Upper lobe of right lung (tissue), 1 donor: ENCODE results near the gene HSPB1. TPM values are rescaled to one million over a fixed set of nuclear protein-coding genes. Genes with fewer than 3 reads are reported as not detected.

Source experiments
- ATAC-seq: fragments of 200-7000 bp; cut with Tn5 transposase; one replicate; pipeline ENCODE4 v1.9.1; 2020; ENCODE audit warnings: mild to moderate bottlenecking, moderate library complexity
- DNase-seq: peaks from one replicate; pipeline ENCODE4 v3.0.0-alpha.2; 2020
- H3K27ac ChIP-seq: fragments of 200-600 bp; one replicate; pipeline ENCODE4 v1.8.0; 2022
- H3K27me3 ChIP-seq: fragments of 200-600 bp; one replicate; pipeline ENCODE4 v1.8.0; 2022; ENCODE audit warnings: mild to moderate bottlenecking
- H3K36me3 ChIP-seq: fragments of 200-600 bp; one replicate; pipeline ENCODE4 v1.8.0; 2022
- H3K4me1 ChIP-seq: fragments of 200-600 bp; one replicate; pipeline ENCODE4 v1.8.0; 2022
- H3K4me3 ChIP-seq: fragments of 200-600 bp; one replicate; pipeline ENCODE4 v1.8.0; 2022; ENCODE audit warnings: mild to moderate bottlenecking
- H3K9me3 ChIP-seq: fragments of 200-600 bp; one replicate; pipeline ENCODE4 v1.8.0; 2022
- intact Hi-C: fragments of 100-400 bp; cut with DNase I; formaldehyde crosslinking; loops from one replicate; pipeline ENCODE4 v1.11.0; 2022
- total RNA-seq: library from RNA; stranded (reverse); fragmentation: NEBNext Ultra II Directional; extraction: Animal tissue kit (Norgen Biotek cat#: 25700); gene quantifications from one replicate; pipeline ENCODE4 v1.2.1, GENCODE V29; 2021
- TF ChIP-seq, protein P1 (sequence below): fragments of 200-600 bp; IDR thresholded peaks from one replicate; pipeline ENCODE4 v1.8.0; 2022; ENCODE audit warnings: antibody characterized with exemption
- donor health status: DM: no; HTN: yes; CAD: no; lungs with severe emphysema.

HSPB1 gene
- total RNA-seq, 1 donor from 2014 or later = 494 TPM

GRCh38 chr7:76261329-76261728, 41.1 kb upstream of the HSPB1 start:
- Histone ChIP-seq H3K4me3 (no peak overlapping the region), H3K36me3 (no peaks in the 10 kb centered on the region), H3K4me1 (peaks cover 3% of the 10 kb centered on the region), H3K27me3 (peaks cover 12% of the 10 kb centered on the region), H3K27ac (no peak overlapping the region), H3K9me3 (no peaks in the 10 kb centered on the region)
- DNase-seq (no peak), ATAC-seq (no peak)
- TF ChIP-seq, protein P1, sequence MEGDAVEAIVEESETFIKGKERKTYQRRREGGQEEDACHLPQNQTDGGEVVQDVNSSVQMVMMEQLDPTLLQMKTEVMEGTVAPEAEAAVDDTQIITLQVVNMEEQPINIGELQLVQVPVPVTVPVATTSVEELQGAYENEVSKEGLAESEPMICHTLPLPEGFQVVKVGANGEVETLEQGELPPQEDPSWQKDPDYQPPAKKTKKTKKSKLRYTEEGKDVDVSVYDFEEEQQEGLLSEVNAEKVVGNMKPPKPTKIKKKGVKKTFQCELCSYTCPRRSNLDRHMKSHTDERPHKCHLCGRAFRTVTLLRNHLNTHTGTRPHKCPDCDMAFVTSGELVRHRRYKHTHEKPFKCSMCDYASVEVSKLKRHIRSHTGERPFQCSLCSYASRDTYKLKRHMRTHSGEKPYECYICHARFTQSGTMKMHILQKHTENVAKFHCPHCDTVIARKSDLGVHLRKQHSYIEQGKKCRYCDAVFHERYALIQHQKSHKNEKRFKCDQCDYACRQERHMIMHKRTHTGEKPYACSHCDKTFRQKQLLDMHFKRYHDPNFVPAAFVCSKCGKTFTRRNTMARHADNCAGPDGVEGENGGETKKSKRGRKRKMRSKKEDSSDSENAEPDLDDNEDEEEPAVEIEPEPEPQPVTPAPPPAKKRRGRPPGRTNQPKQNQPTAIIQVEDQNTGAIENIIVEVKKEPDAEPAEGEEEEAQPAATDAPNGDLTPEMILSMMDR = no peak
- intact Hi-C loops = loop anchor here (5.0 kb wide), 1 partner anchor 79 kb away; no protein-coding TSS in a partner anchor

DNA sequence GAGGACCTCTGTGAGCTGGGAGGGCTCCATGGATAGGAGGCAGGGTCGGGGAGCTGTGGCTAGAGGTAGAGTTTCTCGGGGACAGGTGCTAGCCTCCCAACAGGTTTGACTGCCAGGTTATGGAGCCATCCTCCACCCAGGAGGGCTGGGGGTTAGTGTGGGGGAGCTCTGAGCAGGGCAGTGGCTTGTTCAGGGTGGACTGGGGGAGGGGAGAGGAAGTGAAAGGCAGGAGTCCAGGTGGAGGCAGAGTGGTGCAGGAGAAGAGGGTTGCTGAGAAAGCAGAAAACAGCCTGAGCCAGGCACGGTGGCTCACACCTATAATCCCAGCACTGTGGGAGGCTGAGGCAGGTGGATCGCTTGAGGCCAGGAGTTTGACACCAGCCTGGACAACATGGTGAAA, 40.5 kb upstream of the HSPB1 start:
- Histone ChIP-seq H3K4me3 (no peak overlapping the region), H3K4me1 (peaks cover 7% of the 10 kb centered on the region), H3K9me3 (no peaks in the 10 kb centered on the region), H3K27me3 (peaks cover 17% of the 10 kb centered on the region), H3K36me3 (no peaks in the 10 kb centered on the region), H3K27ac (no peak overlapping the region)
- ATAC-seq = no peak
- TF ChIP-seq, protein P1 = no peak
- no peak for DNase-seq
- intact Hi-C loops = loop anchor here (5.0 kb wide), 1 partner anchor 80 kb away; no protein-coding TSS in a partner anchor

DNA sequence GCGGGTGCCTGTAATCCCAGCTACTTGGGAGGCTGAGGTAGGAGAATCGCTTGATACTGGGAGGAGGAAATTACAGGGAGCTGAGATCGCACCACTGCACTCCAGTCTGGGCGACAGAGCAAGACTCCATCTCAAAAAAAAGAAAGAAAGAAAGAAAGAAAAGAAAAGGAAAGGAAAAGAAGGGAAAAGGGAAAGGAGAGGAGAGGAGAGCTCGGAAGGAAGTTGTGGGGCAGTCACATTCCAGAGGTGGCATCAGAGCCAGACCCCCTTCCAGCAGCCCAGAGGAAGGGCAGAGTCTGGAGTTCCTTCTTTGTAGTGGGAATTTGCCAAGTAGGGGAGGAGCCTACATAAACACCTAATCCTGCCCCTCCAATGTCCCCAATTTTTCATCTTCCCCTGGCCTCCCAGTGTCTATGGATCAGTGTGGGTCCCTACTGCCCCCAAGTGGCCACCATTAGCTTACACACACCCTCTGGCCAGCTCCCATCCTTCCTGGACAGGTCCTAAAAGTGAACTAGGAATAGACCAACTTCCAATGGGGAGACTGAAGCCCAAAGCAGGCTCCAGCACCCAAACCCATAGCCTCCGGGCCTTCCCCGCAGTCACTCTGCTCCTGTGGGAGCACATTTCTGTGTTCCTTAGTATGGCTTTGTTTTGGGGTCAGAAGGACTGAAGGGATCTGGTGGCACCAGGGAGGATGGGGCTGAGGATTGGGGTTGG, 39.6 kb upstream of the HSPB1 start:
- DNase-seq (no peak), ATAC-seq (peak; percentile 82)
- H3K36me3 ChIP-seq = no peaks in the 10 kb centered on the region
- H3K27ac ChIP-seq = no peak overlapping the region
- H3K4me1 ChIP-seq = peaks cover 13% of the 10 kb centered on the region
- TF ChIP-seq, protein P1 = peak; percentile 65
- H3K27me3 ChIP-seq = peaks cover 24% of the 10 kb centered on the region
- intact Hi-C loops = loop anchor here (5.0 kb wide), 1 partner anchor 81 kb away; no protein-coding TSS in a partner anchor
- H3K9me3 ChIP-seq = no peaks in the 10 kb centered on the region
- no peak overlapping the region for H3K4me3 ChIP-seq

DNA sequence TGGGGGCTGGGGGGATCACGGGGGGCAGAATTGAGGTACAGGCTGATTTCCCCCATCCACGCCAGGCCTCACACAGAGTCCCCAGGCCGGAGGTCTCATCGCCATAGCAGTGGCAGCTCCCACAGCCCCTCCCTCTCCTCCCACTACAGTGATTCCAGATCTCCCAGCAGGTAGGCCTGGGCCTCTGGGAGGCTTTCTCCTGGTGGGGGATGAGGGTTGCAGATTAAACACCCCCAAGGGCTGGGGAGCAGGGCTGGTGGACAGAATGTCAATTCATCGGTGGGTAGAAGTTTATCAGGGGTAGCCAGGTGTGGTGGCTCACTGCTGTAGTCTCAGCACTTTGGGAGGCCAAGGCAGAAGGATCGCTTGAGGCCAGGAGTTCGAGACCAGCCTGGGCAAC, 37.2 kb upstream of the HSPB1 start:
- intact Hi-C loops = no loop called here
- Histone ChIP-seq H3K27ac (no peak overlapping the region), H3K9me3 (no peaks in the 10 kb centered on the region), H3K4me1 (peaks cover 10% of the 10 kb centered on the region), H3K27me3 (peaks cover 30% of the 10 kb centered on the region), H3K36me3 (no peaks in the 10 kb centered on the region), H3K4me3 (no peak overlapping the region)
- no peak for ATAC-seq
- DNase-seq = no peak
- TF ChIP-seq, protein P1 = no peak

GRCh38 chr7:76267107-76267893, 35.2 kb upstream of the HSPB1 start:
- H3K27ac ChIP-seq = no peak overlapping the region
- intact Hi-C loops = no loop called here
- TF ChIP-seq, protein P1 = no peak
- ATAC-seq = no peak
- H3K9me3 ChIP-seq = no peaks in the 10 kb centered on the region
- DNase-seq = no peak
- H3K27me3 ChIP-seq = peaks cover 45% of the 10 kb centered on the region
- H3K4me3 ChIP-seq = peak overlapping the region; percentile 22
- peaks cover 10% of the 10 kb centered on the region for H3K4me1 ChIP-seq
- no peaks in the 10 kb centered on the region for H3K36me3 ChIP-seq
